DMS 273 treated with DMSO at 0.1 percent for 48 hours (cell line): ENCODE results near the gene RAP1GAP2.
A peak's percentile ranks its signal among the peaks of the same experiment; 100 is the strongest.
"Not testable (repeated sequence)": the region's sequence is repeated elsewhere in the genome, so short reads cannot be mapped to it uniquely, and the experiment has no call there.

Source experiments
- DNase-seq: peaks from one replicate; lab custom pipeline; 2025; lab: John Stamatoyannopoulos, UW

The RAP1GAP2 gene

GRCh38 chr17:2971851-2972250, 175.6 kb downstream of the RAP1GAP2 start:
- no peak for DNase-seq

GRCh38 chr17:2972749-2973148, 176.5 kb downstream of the RAP1GAP2 start:
- no peak for DNase-seq

DNA sequence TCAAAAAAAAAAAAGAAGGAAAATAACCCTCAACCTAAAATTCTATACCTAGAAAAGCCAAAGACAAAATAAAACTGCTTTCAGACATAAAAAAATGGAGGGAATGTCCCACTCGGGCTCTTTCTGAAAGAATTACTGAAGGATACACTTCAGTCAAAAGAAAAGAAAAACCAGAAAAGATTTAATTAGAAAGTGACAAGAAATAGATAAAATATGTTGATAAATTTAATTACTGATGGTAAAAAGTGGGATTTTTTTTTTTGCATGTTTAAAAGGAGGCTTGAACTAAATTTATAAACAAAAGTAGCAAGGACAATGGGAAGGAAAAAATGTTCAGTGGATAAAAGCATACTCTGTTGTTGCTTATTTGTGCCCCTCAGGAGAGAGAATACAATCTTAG, 178.1 kb downstream of the RAP1GAP2 start:
- DNase-seq = no peak

GRCh38 chr17:2975469-2975958, 179.3 kb downstream of the RAP1GAP2 start:
- peak; percentile 68 for DNase-seq

DNA sequence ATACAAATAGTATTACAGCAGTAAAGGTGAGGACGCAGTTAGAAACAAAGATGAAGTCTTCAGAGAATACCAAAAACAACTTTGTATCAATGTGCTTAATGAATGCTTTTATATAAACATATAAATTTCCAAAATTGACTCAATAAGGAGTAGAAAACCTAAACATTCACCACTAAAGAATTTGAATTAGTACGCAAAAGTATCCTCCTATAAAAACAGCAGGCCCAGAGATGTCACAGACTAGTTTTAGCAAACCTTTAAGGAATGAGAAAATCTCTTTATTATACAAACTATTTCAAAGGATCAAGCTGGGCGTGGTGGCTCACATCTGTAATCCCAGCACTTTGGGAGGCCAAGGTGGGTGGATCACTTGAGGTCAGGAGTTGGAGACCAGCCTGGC, 180.9 kb downstream of the RAP1GAP2 start:
- no peak for DNase-seq

DNA sequence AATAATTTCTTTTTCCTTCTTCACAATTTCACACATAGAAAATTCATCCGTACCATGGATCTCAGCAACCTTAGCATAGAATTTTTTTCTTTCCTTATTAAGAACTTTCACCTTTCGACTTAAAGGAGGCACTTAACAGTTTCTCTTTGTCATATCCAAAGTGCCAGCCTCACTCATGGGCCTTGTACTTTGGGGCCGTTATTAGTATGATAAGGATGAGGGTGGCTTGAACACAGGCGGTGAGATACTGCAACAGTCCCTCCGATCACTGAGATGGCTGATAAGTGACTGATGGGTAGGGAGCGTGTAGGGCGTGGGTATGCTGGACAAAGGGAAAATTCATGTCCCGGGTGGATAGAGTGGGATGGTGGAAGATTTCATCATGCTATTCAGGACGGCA, 181.9 kb downstream of the RAP1GAP2 start:
- no peak for DNase-seq

DNA sequence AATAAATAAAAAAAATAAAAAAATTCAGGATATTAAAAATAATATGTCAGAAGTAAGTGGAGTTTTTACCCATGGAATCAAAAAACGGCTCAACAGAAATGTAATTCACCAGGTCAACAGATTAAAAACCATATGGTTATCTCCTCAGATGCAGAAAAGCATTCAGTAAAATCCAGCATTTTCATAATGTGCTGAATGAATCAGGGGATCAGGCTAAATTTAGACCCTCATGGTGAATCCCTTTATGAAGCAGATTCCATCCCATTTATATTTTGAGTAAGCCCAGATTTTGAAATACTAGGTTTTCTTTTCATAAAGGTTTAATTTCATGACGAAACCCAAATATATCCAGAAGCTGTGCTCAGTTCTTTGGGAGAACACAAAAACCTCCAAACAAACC, 182.8 kb downstream of the RAP1GAP2 start:
- DNase-seq = no peak

DNA sequence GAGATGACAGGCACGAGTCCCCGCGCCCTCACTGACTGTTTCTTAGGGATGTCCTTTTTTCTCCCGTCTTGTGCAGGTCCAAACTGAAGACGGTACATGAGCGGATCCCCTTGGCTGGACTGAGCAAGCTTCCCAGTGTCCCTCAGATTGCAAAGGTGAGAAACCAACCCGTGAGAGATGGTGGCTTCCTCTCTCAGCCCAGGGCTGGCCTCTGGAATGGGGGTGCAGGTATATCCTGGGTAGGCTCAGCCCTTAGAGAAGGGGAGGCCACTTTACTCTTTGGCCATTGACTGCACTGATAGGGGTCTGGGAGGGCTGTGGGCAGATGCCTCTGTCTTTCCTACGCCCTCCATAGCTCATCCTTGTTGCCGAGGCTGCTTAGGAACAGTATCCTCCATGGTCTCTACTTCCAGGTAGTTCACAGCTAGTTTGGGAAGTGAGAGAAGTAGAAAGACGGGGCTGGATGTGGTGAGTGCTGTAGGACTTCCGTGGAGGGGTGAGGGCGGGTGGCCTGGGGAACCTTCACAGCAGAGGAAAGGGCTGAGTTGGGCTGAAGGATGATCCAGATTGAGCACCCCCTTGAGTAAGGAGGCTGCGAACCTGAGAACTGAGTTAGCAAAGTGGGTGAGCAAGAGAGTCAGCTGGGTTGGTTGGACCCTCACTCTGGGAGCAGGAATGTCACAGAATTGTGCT, 184.1 kb downstream of the RAP1GAP2 start:
- DNase-seq = no peak

DNA sequence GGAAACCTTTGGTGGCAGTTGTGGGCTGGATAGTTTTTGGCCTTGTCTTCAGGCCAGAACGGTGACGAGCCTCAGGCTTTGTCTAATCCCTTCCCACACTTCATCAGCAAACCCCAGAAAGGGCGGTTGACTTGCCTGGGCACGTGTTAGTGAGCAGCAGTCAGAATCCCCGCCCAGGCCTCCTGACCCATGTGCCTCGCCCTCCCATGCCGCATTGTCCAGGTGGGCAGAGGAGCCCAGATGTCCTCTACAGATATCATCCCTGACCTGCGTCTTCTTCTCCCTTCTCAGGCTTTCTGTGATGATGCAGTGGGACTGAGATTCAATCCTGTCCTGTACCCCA, 184.6 kb downstream of the RAP1GAP2 start:
- no peak for DNase-seq

DNA sequence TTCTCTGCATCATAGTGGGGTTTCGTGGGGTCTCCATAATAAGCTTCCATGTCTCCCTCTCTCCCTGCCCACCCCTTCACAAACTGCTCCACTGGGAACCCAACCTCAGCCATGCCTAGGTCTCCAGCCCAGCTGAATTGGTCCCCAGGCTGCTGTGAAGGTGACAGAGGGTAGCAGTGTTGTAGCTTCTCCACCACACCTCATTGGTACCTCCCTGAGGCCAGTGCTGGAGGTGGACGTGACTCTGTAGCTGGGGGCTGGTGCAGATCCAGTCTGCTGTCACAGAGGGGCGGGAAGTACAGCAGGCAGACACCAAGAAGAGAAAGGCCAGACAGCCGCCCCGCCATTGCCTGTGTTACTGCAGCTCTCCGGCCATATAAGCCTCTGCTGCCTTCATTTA, 185.1 kb downstream of the RAP1GAP2 start:
- no peak for DNase-seq

- no peak for DNase-seq
Observed at GRCh38 chr17:2982854-2983253, 186.6 kb downstream of the RAP1GAP2 start.

GRCh38 chr17:2983255-2983654, 187.0 kb downstream of the RAP1GAP2 start:
- no peak for DNase-seq

DNA sequence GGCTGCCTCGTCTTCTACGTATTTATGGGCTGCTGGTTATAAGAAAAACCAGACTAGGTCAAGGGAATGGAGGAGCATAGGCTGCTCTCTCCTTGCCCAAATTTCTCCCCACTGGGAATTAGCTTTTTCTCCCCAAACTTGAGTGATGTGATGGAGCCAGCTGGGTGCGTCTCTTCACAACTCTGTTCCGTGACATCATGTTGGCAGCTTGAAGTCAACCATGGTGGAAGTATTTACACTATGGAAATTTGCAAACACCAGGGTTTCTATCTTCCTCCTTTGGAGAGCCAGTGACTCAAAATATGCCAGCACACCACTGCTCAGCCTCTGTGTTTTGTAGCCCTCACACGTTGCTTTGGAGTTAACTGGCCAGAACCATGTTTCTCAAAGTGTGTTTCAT, 189.1 kb downstream of the RAP1GAP2 start:
- no peak for DNase-seq

DNA sequence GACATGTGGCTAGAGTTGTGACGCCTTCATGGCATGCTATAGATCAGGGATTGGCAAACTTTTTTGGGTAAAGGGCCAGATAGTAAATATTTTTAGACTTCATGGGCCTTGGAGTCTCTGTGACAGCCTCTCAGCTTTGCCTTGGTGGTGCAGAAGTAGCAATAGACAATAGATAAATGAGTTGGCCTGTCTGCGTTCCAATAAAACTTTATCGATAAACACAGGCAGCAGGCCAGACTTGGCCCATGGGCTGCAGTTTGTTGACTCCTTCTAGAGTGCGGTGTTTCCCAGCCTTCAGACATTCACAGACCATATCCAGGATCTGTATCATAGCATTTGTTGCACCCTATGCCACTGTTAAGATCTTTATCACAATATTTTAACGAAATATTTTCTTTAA, 190.7 kb downstream of the RAP1GAP2 start:
- DNase-seq = no peak

- DNase-seq = not testable (repeated sequence)
Observed at GRCh38 chr17:2989396-2989795, 193.2 kb downstream of the RAP1GAP2 start.

- no peak for DNase-seq
Observed at GRCh38 chr17:2989855-2990254, 193.6 kb downstream of the RAP1GAP2 start.

DNA sequence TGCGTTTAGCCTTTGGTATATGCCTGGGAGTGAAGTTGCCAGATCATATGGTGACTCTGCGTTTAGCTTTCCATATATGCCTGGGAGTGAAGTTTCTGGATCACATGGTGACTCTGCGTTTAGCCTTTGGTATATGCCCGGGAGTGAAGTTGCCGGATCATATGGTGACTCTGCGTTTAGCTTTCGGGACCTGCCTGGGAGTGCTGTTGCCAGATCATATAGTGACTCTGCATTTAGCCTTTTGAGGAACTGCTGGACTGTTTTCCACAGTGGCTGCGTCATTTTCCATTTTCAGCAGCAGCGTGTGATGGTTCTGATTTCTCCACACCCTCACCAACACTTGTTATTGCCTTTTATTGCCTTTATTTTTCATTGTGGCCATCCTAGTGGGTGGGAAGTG, 194.2 kb downstream of the RAP1GAP2 start:
- no peak for DNase-seq

- not testable (repeated sequence) for DNase-seq
Observed at GRCh38 chr17:2991396-2992180, 195.3 kb downstream of the RAP1GAP2 start.

DNA sequence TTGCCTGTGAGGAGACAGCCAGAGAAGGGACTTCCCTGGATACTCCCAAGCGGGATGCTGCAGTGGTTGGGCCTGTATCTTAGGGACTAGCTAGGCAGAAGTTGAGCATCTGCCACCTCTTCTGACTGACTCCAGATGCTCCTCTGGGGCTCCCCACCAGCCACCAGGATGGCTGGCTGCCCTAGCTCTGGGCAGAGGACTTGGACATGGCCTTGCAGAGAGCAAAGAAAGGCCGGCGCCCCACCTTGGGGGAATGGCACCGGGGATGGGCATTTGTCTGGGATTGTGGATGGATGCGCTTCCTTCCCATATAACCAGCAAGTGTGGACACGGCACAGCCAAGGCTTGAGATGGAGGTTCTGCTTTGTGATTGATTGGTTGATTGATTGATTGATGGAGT, 198.2 kb downstream of the RAP1GAP2 start:
- no peak for DNase-seq

GRCh38 chr17:2995377-2995776, 199.1 kb downstream of the RAP1GAP2 start:
- no peak for DNase-seq

DNA sequence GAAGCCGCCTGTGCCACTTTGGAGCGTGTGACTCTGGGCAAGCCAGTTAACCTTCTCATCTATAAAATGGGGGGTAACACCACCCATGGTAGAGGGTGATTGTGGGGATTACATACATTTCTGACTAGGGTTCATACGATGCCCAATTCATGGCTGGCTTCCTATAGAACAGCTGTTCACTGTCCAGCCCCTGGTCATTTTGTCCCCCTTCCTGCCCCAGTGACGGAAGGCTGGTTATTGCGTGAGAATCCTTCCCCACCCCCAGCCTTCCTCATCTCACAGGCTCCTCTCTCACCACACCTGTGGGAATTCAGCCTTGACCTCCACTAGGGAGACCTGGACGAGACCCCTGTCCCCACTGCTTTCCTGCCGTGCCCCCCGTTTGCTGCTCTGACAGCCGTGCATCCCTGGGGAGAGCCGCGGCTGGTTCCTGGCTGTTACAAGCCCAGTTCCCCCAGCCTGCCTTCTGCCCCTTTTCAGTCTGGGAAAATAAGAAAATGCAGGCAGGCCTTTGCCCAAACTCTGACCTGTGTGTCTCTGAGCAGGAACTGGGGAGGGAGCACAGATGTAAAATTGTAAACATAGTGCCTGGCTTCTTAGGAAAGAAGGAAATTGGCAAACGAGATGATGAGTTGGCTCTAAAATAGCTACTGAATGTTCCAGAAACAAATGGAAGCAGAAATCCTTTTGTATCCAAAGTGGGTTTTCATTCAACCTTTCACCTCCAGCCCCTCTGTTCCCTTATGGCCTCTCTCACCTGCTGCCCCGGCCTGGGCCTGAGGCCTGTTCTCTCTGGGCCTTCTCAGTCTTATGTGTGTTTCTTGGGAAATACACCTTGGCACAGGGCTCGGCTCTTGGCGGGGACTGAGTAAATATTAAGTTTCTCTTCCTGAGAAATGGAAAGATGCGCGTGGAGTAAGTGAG, 199.9 kb downstream of the RAP1GAP2 start:
- no peak for DNase-seq
